Sigmoid colon (tissue), 7 donors: ENCODE results near the gene SLC6A1. TPM values are rescaled to one million over a fixed set of nuclear protein-coding genes. Genes with fewer than 3 reads are reported as not detected.

Experiments
- DNase-seq: peaks from one replicate; pipeline ENCODE4 v3.0.0-alpha.2; 2019
- H3K27ac ChIP-seq, 4 donors: fragments of 200-600 bp; sonication (generic); one replicate each; pipeline ENCODE4 v1.5.1; 2016 to 2019; ENCODE audit warnings: mild to moderate bottlenecking in 1 of 4
- H3K27me3 ChIP-seq, 3 donors: fragments of 200-600 bp; sonication (generic); one replicate each; pipeline ENCODE4 v1.5.1; 2019; ENCODE audit warnings: mild to moderate bottlenecking in 1 of 3
- H3K36me3 ChIP-seq, 4 donors: fragments of 200-600 bp; sonication (generic); one replicate each; pipeline ENCODE4 v1.5.1; 2016 to 2019
- H3K4me1 ChIP-seq, 4 donors: fragments of 200-600 bp; sonication (generic); one replicate each; pipeline ENCODE4 v1.5.1; 2017 to 2019
- H3K4me3 ChIP-seq, 4 donors: fragments of 200-600 bp; sonication (generic); one replicate each; pipeline ENCODE4 v1.5.1; 2017 to 2019; ENCODE audit warnings: mild to moderate bottlenecking in 2 of 4, moderate library complexity in 1 of 4
- H3K9me3 ChIP-seq, 4 donors: fragments of 200-600 bp in 3 of 4; sonication (generic) in 3 of 4; one replicate each; pipeline versions ENCODE4 v1.5.1 to v1.6.1; 2013 to 2019
- EP300 ChIP-seq, 4 donors: sonication (generic); formaldehyde crosslinking; IDR thresholded peaks; one replicate each; pipeline ENCODE4 v1.6.1; 2017; ENCODE audit warnings: antibody characterized with exemption in 4 of 4
- POLR2A ChIP-seq, 2 donors: fragments of 450-650 bp; IDR thresholded peaks; one replicate each; pipeline ENCODE4 v1.6.1; 2016; ENCODE audit warnings: antibody characterized with exemption in 2 of 2, mild to moderate bottlenecking in 2 of 2, moderate library complexity in 2 of 2
- POLR2AphosphoS5 ChIP-seq, 4 donors: sonication (generic); formaldehyde crosslinking; IDR thresholded peaks; one replicate each; pipeline ENCODE4 v1.6.1; 2017; ENCODE audit warnings: antibody characterized with exemption in 4 of 4
- WGBS, 2 donors: extraction: QIAGEN DNeasy Blood & Tissue Kit; methylation state at CpG; one replicate each; pipeline ENCODE4 v1.1.7; 2013; 5-methylcytosine and 5-hydroxymethylcytosine counted together
- intact Hi-C: fragments of 100-400 bp; cut with DNase I; formaldehyde crosslinking; loops from one replicate; pipeline ENCODE4 v1.15.1; 2023
- polyA plus RNA-seq, 3 donors: library from polyadenylated mRNA; stranded (reverse); fragments of 200-250 nt; gene quantifications; one replicate each; pipeline ENCODE4 v1.2.3, GENCODE V29; 2013
- total RNA-seq, 4 donors: library from RNA; depleted of rRNA; stranded (reverse); fragments of >200 nt; gene quantifications; one replicate each; pipeline ENCODE4 v1.1.0, GENCODE V29; 2016
- TF ChIP-seq, protein P1 (sequence below), 4 experiments: fragments of 450-650 bp in 3 of 4; fragments of 200-600 bp in 1 of 4; IDR thresholded peaks; one replicate each; pipeline ENCODE4 v1.5.1; 2016 to 2019; ENCODE audit warnings: antibody characterized with exemption in 4 of 4, mild to moderate bottlenecking in 3 of 4, moderate library complexity in 2 of 4
- donor health status: healthy with polysubstance abuse.
- donor health status: Bipolar disorder and iron deficiency.
- donor health status: healthy.

Gene SLC6A1
- total and polyA plus RNA-seq, 7 donors: under 0.01 to 1.4 (median 0.29) TPM; not detected in 1

DNA sequence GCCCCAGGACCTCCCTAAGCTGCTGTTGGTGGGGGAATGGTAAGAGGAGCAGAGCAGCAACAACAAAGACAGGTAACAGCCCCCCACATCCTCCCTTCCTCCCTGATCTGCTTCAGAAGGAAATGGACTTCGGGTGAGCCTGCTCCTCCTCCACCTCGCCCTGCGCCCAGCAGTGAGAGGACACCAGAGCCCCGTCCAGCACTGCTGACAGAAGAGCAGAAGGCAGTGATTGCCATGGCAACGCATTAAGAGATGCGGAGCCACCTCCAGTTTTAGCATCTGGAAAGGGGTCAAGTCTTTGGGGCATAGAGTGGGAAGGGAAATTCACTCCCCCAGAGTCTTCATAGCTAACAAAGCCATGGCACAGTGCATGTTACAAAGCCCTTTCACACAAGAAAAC is 84.2 kb downstream of the SLC6A1 start:
- no peak overlapping the region for H3K4me3 ChIP-seq
- H3K4me1 ChIP-seq: no peaks in the 10 kb centered on the region
- H3K36me3 ChIP-seq: no peaks in the 10 kb centered on the region
- intact Hi-C loops: no loop called here
- 72 to 77% methylated on average over 6 of the region's 6 CpGs for WGBS, 2 donors
- no peak for DNase-seq
- no peaks in the 10 kb centered on the region for H3K27me3 ChIP-seq
- no peak for TF ChIP-seq EP300 (IDR thresholded peaks at IDR 0.05)
- no peak for TF ChIP-seq POLR2AphosphoS5 (IDR thresholded peaks at IDR 0.05)
- TF ChIP-seq, protein P1, sequence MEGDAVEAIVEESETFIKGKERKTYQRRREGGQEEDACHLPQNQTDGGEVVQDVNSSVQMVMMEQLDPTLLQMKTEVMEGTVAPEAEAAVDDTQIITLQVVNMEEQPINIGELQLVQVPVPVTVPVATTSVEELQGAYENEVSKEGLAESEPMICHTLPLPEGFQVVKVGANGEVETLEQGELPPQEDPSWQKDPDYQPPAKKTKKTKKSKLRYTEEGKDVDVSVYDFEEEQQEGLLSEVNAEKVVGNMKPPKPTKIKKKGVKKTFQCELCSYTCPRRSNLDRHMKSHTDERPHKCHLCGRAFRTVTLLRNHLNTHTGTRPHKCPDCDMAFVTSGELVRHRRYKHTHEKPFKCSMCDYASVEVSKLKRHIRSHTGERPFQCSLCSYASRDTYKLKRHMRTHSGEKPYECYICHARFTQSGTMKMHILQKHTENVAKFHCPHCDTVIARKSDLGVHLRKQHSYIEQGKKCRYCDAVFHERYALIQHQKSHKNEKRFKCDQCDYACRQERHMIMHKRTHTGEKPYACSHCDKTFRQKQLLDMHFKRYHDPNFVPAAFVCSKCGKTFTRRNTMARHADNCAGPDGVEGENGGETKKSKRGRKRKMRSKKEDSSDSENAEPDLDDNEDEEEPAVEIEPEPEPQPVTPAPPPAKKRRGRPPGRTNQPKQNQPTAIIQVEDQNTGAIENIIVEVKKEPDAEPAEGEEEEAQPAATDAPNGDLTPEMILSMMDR (IDR thresholded peaks at IDR 0.05): no peak
- TF ChIP-seq POLR2A (IDR thresholded peaks at IDR 0.05): no peak
- no peak overlapping the region for H3K27ac ChIP-seq
- H3K9me3 ChIP-seq: no peaks in the 10 kb centered on the region

DNA sequence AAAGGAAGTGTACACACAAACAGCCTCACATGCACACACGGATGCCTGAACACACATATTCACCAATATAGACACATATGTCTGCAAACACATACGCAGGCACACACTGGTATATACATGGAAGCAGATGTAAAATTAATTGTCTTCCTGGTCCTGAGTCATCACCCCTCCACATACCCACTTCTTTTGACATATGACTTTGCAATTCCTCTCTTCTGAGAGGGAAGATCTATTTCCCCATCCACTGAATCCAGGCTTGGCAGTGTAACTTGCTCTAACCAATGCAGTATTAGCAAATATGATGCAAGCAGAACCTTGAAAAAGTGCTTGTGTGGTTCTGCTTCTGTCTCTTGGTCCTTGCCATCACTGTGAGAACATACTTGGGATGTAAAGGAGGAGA is 84.9 kb downstream of the SLC6A1 start:
- no peaks in the 10 kb centered on the region for H3K4me1 ChIP-seq
- intact Hi-C loops: no loop called here
- TF ChIP-seq POLR2AphosphoS5 (IDR thresholded peaks at IDR 0.05) (no peak), POLR2A (IDR thresholded peaks at IDR 0.05) (no peak)
- TF ChIP-seq, protein P1 (IDR thresholded peaks at IDR 0.05): no peak
- WGBS, 2 donors: 89 to 90% methylated on average over 2 of the region's 2 CpGs
- H3K27me3 ChIP-seq: no peaks in the 10 kb centered on the region
- H3K4me3 ChIP-seq: no peak overlapping the region
- no peak overlapping the region for H3K27ac ChIP-seq
- no peaks in the 10 kb centered on the region for H3K9me3 ChIP-seq
- H3K36me3 ChIP-seq: no peaks in the 10 kb centered on the region
- DNase-seq: no peak

DNA sequence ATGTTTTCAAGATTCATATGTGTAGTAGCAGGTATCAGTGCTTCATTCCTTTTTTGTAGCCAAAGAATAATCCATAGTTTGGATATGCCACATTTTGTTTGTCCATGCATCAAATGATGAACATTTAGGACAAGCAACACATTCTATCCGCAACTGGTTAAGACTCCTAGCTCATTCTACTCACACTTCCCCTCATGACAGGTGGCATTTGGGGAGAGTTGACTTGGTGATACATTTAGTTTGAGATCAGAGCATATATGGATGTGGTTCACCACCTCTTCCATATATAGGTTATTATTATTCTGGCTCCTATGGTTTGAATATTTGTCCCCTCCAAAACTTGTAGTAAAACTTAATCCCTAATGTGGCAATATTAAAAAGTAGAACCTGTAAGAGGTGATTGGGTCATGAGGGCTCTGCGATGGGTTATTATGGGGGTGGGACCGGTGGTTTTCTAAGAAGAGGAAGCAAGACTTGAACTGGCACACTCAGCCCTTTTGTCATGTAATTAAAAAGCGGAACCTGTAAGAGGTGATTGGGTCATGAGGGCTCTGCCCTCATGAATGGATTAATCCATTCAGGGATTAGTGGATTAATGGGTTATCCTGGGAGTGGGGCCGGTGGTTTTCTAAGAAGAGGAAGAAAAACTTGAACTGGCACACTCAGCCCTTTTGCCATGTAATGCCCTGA is 86.4 kb downstream of the SLC6A1 start:
- Histone ChIP-seq H3K4me1 (no peaks in the 10 kb centered on the region), H3K9me3 (no peaks in the 10 kb centered on the region), H3K27me3 (no peaks in the 10 kb centered on the region), H3K27ac (no peak overlapping the region), H3K4me3 (no peak overlapping the region), H3K36me3 (no peaks in the 10 kb centered on the region)
- intact Hi-C loops: no loop called here
- no peak for TF ChIP-seq EP300 (IDR thresholded peaks at IDR 0.05)
- TF ChIP-seq, protein P1 (IDR thresholded peaks at IDR 0.05): no peak
- TF ChIP-seq POLR2A (IDR thresholded peaks at IDR 0.05): no peak
- TF ChIP-seq POLR2AphosphoS5 (IDR thresholded peaks at IDR 0.05): no peak
- WGBS, 2 donors: 71 to 79% methylated on average over 5 of the region's 5 CpGs
- DNase-seq: no peak

DNA sequence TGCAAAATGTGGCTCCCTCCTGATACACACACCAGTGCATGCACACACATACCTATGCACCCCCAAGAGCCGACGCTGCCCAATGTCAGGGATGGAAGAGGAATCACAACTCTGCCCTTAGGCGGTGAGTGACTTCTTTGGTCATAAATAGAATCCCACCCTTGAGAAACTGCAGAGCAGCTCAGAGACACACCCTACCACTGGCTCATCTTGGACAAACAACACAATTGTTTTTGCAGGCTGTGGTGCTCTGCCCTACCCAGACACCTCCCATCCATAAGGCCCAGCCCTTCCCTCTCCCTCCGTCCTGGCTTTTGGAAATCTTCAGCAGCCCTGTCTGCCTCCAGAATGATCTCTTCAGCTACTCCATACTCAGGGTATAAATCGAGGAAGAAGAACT is 87.9 kb downstream of the SLC6A1 start:
- no peaks in the 10 kb centered on the region for H3K9me3 ChIP-seq
- peaks cover 0 to 4% (median 0%) of the 10 kb centered on the region in 4 donors for H3K4me1 ChIP-seq
- H3K27me3 ChIP-seq: no peaks in the 10 kb centered on the region
- no peak for DNase-seq
- no peak overlapping the region for H3K27ac ChIP-seq
- 62 to 81% methylated on average over 5 of the region's 5 CpGs for WGBS, 2 donors
- intact Hi-C loops: no loop called here
- H3K36me3 ChIP-seq: no peaks in the 10 kb centered on the region
- no peak overlapping the region for H3K4me3 ChIP-seq
- TF ChIP-seq, protein P1 (IDR thresholded peaks at IDR 0.05): no peak
- TF ChIP-seq EP300 (IDR thresholded peaks at IDR 0.05): no peak
- TF ChIP-seq POLR2A (IDR thresholded peaks at IDR 0.05): no peak
- no peak for TF ChIP-seq POLR2AphosphoS5 (IDR thresholded peaks at IDR 0.05)

DNA sequence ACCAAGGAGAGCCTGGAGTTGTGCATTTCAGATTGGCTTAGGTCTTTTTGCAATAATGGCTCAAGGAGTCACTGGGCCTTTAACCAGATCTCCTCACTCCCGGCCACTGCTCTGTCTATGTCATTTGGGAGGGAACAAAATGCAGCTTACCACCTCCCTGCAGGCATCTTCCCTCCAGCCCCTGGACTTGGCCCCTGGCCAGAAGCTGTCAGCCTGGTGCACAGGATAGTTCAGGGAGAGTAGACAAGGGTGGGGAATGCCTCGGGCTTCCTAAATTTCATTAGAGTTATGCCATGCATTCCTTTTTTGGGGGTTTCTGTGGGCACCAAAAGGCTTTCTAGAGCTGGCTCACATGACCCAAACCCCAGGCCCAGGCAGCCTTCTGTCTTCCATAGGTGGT is 91.5 kb downstream of the SLC6A1 start:
- Histone ChIP-seq H3K9me3 (no peaks in the 10 kb centered on the region), H3K27ac (no peak overlapping the region), H3K36me3 (no peaks in the 10 kb centered on the region), H3K4me3 (no peak overlapping the region), H3K27me3 (no peaks in the 10 kb centered on the region), H3K4me1 (peaks cover 0 to 9% (median 2%) of the 10 kb centered on the region in 4 donors)
- 47 to 50% methylated on average over 2 of the region's 2 CpGs for WGBS, 2 donors
- no peak for TF ChIP-seq POLR2A (IDR thresholded peaks at IDR 0.05)
- TF ChIP-seq EP300 (IDR thresholded peaks at IDR 0.05): no peak
- TF ChIP-seq, protein P1 (IDR thresholded peaks at IDR 0.05): no peak
- TF ChIP-seq POLR2AphosphoS5 (IDR thresholded peaks at IDR 0.05): no peak
- intact Hi-C loops: no loop called here
- DNase-seq: no peak
